GM10266 (cell line): Measurements from ENCODE around the gene BMP7.

ENCODE experiments used
- DNase-seq: peaks from one replicate; pipeline ENCODE4 v3.0.0; 2012; ENCODE audit errors: extremely low spot score
- TF ChIP-seq, protein P1 (sequence below): IDR thresholded peaks from 2 replicates; pipeline ENCODE4 v1.5.1; 2012; ENCODE audit warnings: mild to moderate bottlenecking, low read depth; ENCODE audit not compliant: control insufficient read depth, insufficient read depth; ENCODE audit errors: missing control alignments

BMP7 gene

DNA sequence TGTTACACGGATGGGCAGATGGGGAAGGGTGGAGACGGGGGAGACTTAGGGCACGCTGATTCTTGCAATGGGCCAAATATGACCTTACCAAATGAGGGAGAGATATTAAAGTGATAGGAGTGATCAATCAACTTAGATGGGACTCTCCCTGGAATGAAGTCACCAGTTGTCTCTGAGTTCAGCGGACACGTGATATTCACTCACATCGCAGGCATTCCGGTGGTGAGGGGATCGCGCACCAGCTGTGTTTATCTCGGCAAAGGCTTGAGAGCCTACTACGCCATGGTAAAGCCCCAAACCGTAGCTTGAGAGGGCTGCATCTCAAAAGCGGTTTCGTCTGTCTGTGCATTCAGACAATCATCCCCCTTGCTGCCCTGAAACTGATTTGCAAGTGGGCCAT lies 5.5 kb downstream of the BMP7 start:
- DNase-seq: no peak
- TF ChIP-seq, protein P1, sequence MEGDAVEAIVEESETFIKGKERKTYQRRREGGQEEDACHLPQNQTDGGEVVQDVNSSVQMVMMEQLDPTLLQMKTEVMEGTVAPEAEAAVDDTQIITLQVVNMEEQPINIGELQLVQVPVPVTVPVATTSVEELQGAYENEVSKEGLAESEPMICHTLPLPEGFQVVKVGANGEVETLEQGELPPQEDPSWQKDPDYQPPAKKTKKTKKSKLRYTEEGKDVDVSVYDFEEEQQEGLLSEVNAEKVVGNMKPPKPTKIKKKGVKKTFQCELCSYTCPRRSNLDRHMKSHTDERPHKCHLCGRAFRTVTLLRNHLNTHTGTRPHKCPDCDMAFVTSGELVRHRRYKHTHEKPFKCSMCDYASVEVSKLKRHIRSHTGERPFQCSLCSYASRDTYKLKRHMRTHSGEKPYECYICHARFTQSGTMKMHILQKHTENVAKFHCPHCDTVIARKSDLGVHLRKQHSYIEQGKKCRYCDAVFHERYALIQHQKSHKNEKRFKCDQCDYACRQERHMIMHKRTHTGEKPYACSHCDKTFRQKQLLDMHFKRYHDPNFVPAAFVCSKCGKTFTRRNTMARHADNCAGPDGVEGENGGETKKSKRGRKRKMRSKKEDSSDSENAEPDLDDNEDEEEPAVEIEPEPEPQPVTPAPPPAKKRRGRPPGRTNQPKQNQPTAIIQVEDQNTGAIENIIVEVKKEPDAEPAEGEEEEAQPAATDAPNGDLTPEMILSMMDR: no peak

DNA sequence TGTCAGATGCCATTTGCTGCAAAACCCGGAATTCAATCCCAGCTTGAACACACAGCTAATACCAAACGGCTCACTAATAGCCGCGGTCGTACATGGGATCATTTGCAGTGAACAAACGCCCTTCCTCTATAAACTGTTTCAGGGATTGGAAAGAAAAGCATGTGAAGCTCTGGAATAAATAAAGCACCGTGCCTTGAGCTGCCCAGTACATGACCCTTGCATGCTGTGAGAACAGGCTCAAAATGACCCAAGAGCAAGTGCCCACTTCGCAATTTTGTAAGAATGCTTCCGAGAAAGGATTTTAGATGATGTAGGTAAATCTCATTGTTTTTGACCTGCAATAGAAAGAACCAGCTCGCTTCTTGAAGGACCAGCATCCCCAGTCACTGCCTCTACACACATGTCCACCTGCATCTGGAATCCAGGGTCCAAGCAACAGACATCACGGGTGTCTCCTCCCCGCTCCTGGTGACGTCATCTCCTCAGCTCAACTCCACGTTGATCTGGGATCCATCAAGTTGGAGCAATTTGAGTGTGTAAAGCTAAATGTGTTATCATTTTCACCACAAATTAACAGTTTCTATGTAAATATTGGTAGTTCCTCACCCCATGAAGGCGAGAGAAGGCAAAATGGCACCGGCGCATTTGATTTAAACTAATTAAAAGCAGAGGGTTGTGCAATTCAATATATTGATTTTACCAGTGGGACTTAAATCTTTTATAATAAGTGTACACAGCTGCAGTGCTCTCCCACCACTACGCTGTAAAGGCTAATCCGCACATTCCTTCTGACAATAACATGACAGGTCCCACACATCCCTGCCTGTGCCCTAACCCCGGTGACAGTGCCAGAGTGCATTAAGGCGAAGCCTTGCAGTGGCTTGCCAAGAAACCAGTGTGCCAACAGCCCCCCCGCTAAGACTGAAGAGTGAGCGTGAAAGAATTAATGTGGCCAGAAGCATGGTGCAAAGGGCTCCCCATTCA lies 6.2 kb downstream of the BMP7 start:
- no peak for DNase-seq
- TF ChIP-seq, protein P1: no peak

GRCh38 chr20:57259121-57259937 lies 7.1 kb downstream of the BMP7 start:
- TF ChIP-seq, protein P1: no peak

GRCh38 chr20:57257701-57258453 lies 8.6 kb downstream of the BMP7 start:
- TF ChIP-seq, protein P1: no peak
- DNase-seq: no peak

More at GRCh38 chr20:57259121-57259937, 7.1 kb downstream of the BMP7 start:
- no peak for DNase-seq

- no peak for DNase-seq
- TF ChIP-seq, protein P1: no peak
Observed at GRCh38 chr20:57256908-57257307, 9.5 kb downstream of the BMP7 start.

DNA sequence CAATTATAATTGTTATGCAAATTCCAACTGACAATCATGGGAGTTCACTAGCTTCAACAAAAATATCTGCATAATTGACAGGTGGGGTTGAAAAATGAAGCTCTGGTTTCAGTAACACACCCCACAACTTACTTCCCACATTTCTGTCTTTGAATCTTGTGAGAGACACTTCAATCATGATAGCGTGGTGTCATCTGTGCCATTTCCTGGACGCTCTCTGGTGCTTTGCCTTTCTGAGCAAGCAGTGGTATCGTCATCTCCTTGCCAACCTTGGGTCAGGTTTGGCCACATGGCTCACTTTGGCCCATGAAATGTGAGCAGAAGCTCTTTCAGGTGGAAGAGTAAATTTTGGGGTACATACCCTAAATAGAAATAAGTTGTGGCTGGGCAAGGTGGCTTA lies 10.2 kb downstream of the BMP7 start:
- TF ChIP-seq, protein P1: no peak
- DNase-seq: no peak
